Measurements from ENCODE around the gene AAK1.

Gene AAK1

GRCh38 chr2:69567909-69568300 is 75.6 kb downstream of the AAK1 start:
- TF ChIP-seq CREB1 (IDR thresholded peaks at IDR 0.05; ENCODE audit: low read depth) (no peak), FOXM1 (IDR thresholded peaks at IDR 0.05; ENCODE audit: borderline replicate concordance, low read depth) (no peak), USF1 (IDR thresholded peaks at IDR 0.05) (no peak), CEBPB (IDR thresholded peaks at IDR 0.05) (no peak), TAF1 (IDR thresholded peaks at IDR 0.05; ENCODE audit: low read depth) (no peak), NFIC (IDR thresholded peaks at IDR 0.05) (no peak), YY1 (IDR thresholded peaks at IDR 0.05; ENCODE audit: low read depth) (no peak)

GRCh38 chr2:69567157-69567908 is 76.2 kb downstream of the AAK1 start:
- TF ChIP-seq RAD21 (IDR thresholded peaks at IDR 0.05; ENCODE audit: low read depth) (no peak), NFIC (IDR thresholded peaks at IDR 0.05) (no peak), EGR1 (IDR thresholded peaks at IDR 0.05) (no peak), YY1 (IDR thresholded peaks at IDR 0.05; ENCODE audit: low read depth) (no peak), TEAD4 (IDR thresholded peaks at IDR 0.05) (no peak)

GRCh38 chr2:69566669-69567068 is 76.9 kb downstream of the AAK1 start:
- TF ChIP-seq RAD21 (IDR thresholded peaks at IDR 0.05; ENCODE audit: low read depth) (no peak), USF1 (IDR thresholded peaks at IDR 0.05) (no peak)

GRCh38 chr2:69565431-69565839 is 78.1 kb downstream of the AAK1 start:
- TF ChIP-seq RAD21 (IDR thresholded peaks at IDR 0.05; ENCODE audit: low read depth) (peak; percentile 28), TEAD4 (IDR thresholded peaks at IDR 0.05) (no peak)

- TF ChIP-seq ZBTB7A (IDR thresholded peaks at IDR 0.05; ENCODE audit: low read depth) (no peak), CEBPB (IDR thresholded peaks at IDR 0.05) (no peak), TCF12 (IDR thresholded peaks at IDR 0.05; ENCODE audit: low read depth) (no peak), RAD21 (IDR thresholded peaks at IDR 0.05; ENCODE audit: low read depth) (no peak)
Measured at GRCh38 chr2:69564604-69565003, 78.9 kb downstream of the AAK1 start.

- TF ChIP-seq EGR1 (IDR thresholded peaks at IDR 0.05) (no peak), TCF12 (IDR thresholded peaks at IDR 0.05; ENCODE audit: low read depth) (no peak)
Measured at GRCh38 chr2:69563021-69563420, 80.5 kb downstream of the AAK1 start.

- no peak for TF ChIP-seq EGR1 (IDR thresholded peaks at IDR 0.05)
- no peak for TF ChIP-seq TEAD4 (IDR thresholded peaks at IDR 0.05)
- TF ChIP-seq EP300 (IDR thresholded peaks at IDR 0.05; ENCODE audit: borderline replicate concordance), result no peak
- no peak for TF ChIP-seq REST (IDR thresholded peaks at IDR 0.05; ENCODE audit: low read depth)
- no peak for TF ChIP-seq YY1 (IDR thresholded peaks at IDR 0.05; ENCODE audit: low read depth)
- no peak for TF ChIP-seq USF1 (IDR thresholded peaks at IDR 0.05)
- TF ChIP-seq CREB1 (IDR thresholded peaks at IDR 0.05; ENCODE audit: low read depth), result no peak
- TF ChIP-seq NFIC (IDR thresholded peaks at IDR 0.05), result no peak
- TF ChIP-seq MAX (IDR thresholded peaks at IDR 0.05), result no peak
- TF ChIP-seq TAF1 (IDR thresholded peaks at IDR 0.05; ENCODE audit: low read depth), result no peak
- TF ChIP-seq ZBTB7A (IDR thresholded peaks at IDR 0.05; ENCODE audit: low read depth), result no peak
- no peak for TF ChIP-seq FOXM1 (IDR thresholded peaks at IDR 0.05; ENCODE audit: borderline replicate concordance, low read depth)
Measured at GRCh38 chr2:69561101-69561500, 82.4 kb downstream of the AAK1 start.

GRCh38 chr2:69560147-69560482 is 83.4 kb downstream of the AAK1 start:
- no peak for TF ChIP-seq EP300 (IDR thresholded peaks at IDR 0.05; ENCODE audit: borderline replicate concordance)

- TF ChIP-seq YY1 (IDR thresholded peaks at IDR 0.05; ENCODE audit: low read depth), result no peak
- TF ChIP-seq USF1 (IDR thresholded peaks at IDR 0.05), result no peak
- TF ChIP-seq CEBPB (IDR thresholded peaks at IDR 0.05), result 0 out of 2 replicates have a peak, but pooled peaks have one; percentile 9
- TF ChIP-seq TAF1 (IDR thresholded peaks at IDR 0.05; ENCODE audit: low read depth), result no peak
- TF ChIP-seq REST (IDR thresholded peaks at IDR 0.05; ENCODE audit: low read depth), result no peak
- no peak for TF ChIP-seq EP300 (IDR thresholded peaks at IDR 0.05; ENCODE audit: borderline replicate concordance)
- peak; percentile 89 for TF ChIP-seq RAD21 (IDR thresholded peaks at IDR 0.05; ENCODE audit: low read depth)
- no peak for TF ChIP-seq MAX (IDR thresholded peaks at IDR 0.05)
- TF ChIP-seq EGR1 (IDR thresholded peaks at IDR 0.05), result no peak
- TF ChIP-seq TEAD4 (IDR thresholded peaks at IDR 0.05), result peak; percentile 50; the same call in 1 of the 2 replicates
Measured at GRCh38 chr2:69559442-69560146, 83.9 kb downstream of the AAK1 start.

Data from Ishikawa (cell line).